Measurements from ENCODE around the gene AHNAK2. TPM values are rescaled to one million over a fixed set of nuclear protein-coding genes. Genes with fewer than 3 reads are reported as not detected.

AHNAK2 gene
- total RNA-seq, 1 experiment from 2014 or later = 30.8 TPM

- ChIA-PET POLR2A (ENCODE audit: unreplicated experiment) (no interaction called here), CTCF (no interaction called here)
- TF ChIP-seq CTCF (conservative IDR thresholded peaks at IDR 0.05) (no peak), EZH2 (IDR thresholded peaks at IDR 0.05; ENCODE audit: low read depth) (no peak)
- intact Hi-C loops (cut with micrococcal nuclease; ENCODE audit: unreplicated experiment) = no loop called here
- H3K4me2 ChIP-seq = no peak overlapping the region
- BruUV-seq (replicated peaks) = no TSS peak
- no peak overlapping the region for H3K27ac ChIP-seq
- H3K9me3 ChIP-seq (ENCODE audit: insufficient read depth, low read depth) = no peaks in the 10 kb centered on the region
- H3K4me1 ChIP-seq (replicated peaks; ENCODE audit: insufficient read depth) = 0 out of 2 replicates have a peak, but pooled peaks cover 4% of the 10 kb centered on the region
- H3K27me3 ChIP-seq (ENCODE audit: insufficient read depth, low read depth) = no peaks in the 10 kb centered on the region
- DNase-seq = no peak
- H3K4me3 ChIP-seq = no peak overlapping the region
- no peak overlapping the region for H2AFZ ChIP-seq
- H3K36me3 ChIP-seq (ENCODE audit: low read depth) = peaks cover 9% of the 10 kb centered on the region
- peaks cover 15% of the 10 kb centered on the region; the same call in 1 of the 2 replicates for H3F3A ChIP-seq (ENCODE audit: insufficient read depth, low read depth)
- H3K79me2 ChIP-seq (ENCODE audit: low read depth) = peaks cover 75% of the 10 kb centered on the region
- no peaks in the 10 kb centered on the region for H3K9me2 ChIP-seq (ENCODE audit: insufficient read depth)
- H4K20me1 ChIP-seq (ENCODE audit: insufficient read depth) = peaks cover 50% of the 10 kb centered on the region
Observed at GRCh38 chr14:105010106-105010505, 31.9 kb upstream of the AHNAK2 start.

GRCh38 chr14:105007593-105008264, 29.6 kb upstream of the AHNAK2 start:
- Histone ChIP-seq H3K4me2 (no peak overlapping the region), H4K20me1 (ENCODE audit: insufficient read depth) (peaks cover 32% of the 10 kb centered on the region), H3F3A (ENCODE audit: insufficient read depth, low read depth) (peaks cover 29% of the 10 kb centered on the region), H3K4me3 (no peak overlapping the region), H3K9me3 (ENCODE audit: insufficient read depth, low read depth) (no peaks in the 10 kb centered on the region), H3K9me2 (ENCODE audit: insufficient read depth) (no peaks in the 10 kb centered on the region), H3K36me3 (ENCODE audit: low read depth) (peaks cover 9% of the 10 kb centered on the region), H3K27me3 (ENCODE audit: insufficient read depth, low read depth) (no peaks in the 10 kb centered on the region), H3K27ac (no peak overlapping the region), H3K79me2 (ENCODE audit: low read depth) (peaks cover 55% of the 10 kb centered on the region), H2AFZ (no peak overlapping the region), H3K4me1 (replicated peaks; ENCODE audit: insufficient read depth) (peaks cover 20% of the 10 kb centered on the region)
- POLR2A ChIA-PET (ENCODE audit: unreplicated experiment) = no interaction called here
- intact Hi-C loops (cut with micrococcal nuclease; ENCODE audit: unreplicated experiment) = no loop called here
- DNase-seq = no peak
- TF ChIP-seq CTCF (conservative IDR thresholded peaks at IDR 0.05) = no peak
- no peak for TF ChIP-seq EZH2 (IDR thresholded peaks at IDR 0.05; ENCODE audit: low read depth)
- CTCF ChIA-PET = no interaction called here
- no TSS peak for BruUV-seq (replicated peaks)

GRCh38 chr14:105006831-105007592, 28.8 kb upstream of the AHNAK2 start:
- CTCF ChIA-PET = no interaction called here
- no peak overlapping the region for H3K4me2 ChIP-seq
- H3K36me3 ChIP-seq (ENCODE audit: low read depth) = peaks cover 8% of the 10 kb centered on the region
- peaks cover 20% of the 10 kb centered on the region for H3K4me1 ChIP-seq (replicated peaks; ENCODE audit: insufficient read depth)
- TF ChIP-seq CTCF (conservative IDR thresholded peaks at IDR 0.05) (no peak), EZH2 (IDR thresholded peaks at IDR 0.05; ENCODE audit: low read depth) (no peak)
- H3F3A ChIP-seq (ENCODE audit: insufficient read depth, low read depth) = peaks cover 29% of the 10 kb centered on the region
- intact Hi-C loops (cut with micrococcal nuclease; ENCODE audit: unreplicated experiment) = no loop called here
- no peak overlapping the region for H3K27ac ChIP-seq
- H3K9me2 ChIP-seq (ENCODE audit: insufficient read depth) = no peaks in the 10 kb centered on the region
- no peak overlapping the region for H2AFZ ChIP-seq
- no peak for DNase-seq
- H3K4me3 ChIP-seq = no peak overlapping the region
- BruUV-seq (replicated peaks) = no TSS peak
- POLR2A ChIA-PET (ENCODE audit: unreplicated experiment) = no interaction called here
- no peaks in the 10 kb centered on the region for H3K9me3 ChIP-seq (ENCODE audit: insufficient read depth, low read depth)
- peaks cover 26% of the 10 kb centered on the region for H4K20me1 ChIP-seq (ENCODE audit: insufficient read depth)
- H3K27me3 ChIP-seq (ENCODE audit: insufficient read depth, low read depth) = no peaks in the 10 kb centered on the region
- peaks cover 48% of the 10 kb centered on the region for H3K79me2 ChIP-seq (ENCODE audit: low read depth)
